Measurements from ENCODE around the gene KHSRP. TPM values are rescaled to one million over a fixed set of nuclear protein-coding genes. Genes with fewer than 3 reads are reported as not detected.

Gene KHSRP
- total and polyA plus RNA-seq, 10 of the 15 experiments (the other 5 are each of a cell fraction or from before 2014, with no cell fraction given), result 4.8 to 440 (median 82.0) TPM

DNA sequence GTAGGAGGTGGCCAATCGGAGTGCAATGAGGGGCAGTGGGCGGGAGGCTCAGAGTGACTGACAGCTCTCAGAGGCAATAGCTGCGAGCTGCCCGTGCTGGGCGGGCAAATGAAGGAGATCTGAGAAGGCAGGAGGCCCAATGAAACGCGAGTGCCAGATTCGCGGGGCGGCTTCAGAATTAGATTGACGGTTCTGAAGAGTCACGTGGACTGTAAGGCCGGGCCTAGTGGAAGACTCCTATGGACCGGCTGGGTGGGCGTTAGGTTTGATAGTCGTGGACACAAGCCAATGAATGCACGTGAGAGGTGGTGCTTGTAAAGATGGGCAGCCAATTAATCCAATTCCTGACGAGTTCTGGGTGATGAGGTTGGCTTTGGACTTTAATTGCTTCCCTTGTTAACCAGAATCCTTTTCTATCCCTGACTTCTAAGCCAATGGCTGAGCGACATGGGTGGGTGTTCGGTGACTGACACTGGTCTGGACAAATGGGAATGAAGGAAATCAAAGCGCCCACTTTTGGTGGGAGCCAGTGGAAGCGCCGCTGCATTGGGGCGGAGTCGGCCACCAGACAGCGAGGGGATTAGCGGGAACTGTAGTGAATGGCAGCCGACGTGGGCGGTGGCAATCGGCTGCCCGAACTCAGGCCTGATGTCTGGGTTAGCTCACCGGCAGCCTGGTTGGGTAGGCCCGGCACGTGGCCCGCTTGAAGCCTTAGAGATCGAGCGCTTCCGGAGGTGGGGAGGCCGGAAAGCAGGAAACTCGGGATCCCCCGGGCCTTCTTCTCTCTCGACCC, 524 bp upstream of the KHSRP start (continued):
- TF ChIP-seq CHD2 (IDR thresholded peaks at IDR 0.05; ENCODE audit: borderline replicate concordance, low read depth, low read length) (peak; percentile 97), NR2C1 (IDR thresholded peaks at IDR 0.05) (peak; percentile 74; the same call in 1 of the 2 replicates), CBX5 (IDR thresholded peaks at IDR 0.05; ENCODE audit: low read depth) (no peak), FOS (IDR thresholded peaks at IDR 0.05; ENCODE audit: borderline replicate concordance, extremely low read depth, insufficient read length) (peak; percentile 98), TARDBP (IDR thresholded peaks at IDR 0.05; ENCODE audit: borderline replicate concordance) (peak; percentile 78; the same call in 1 of the 2 replicates), BCL11A (IDR thresholded peaks at IDR 0.05; ENCODE audit: low read depth, low read length) (no peak), STAT1 (conservative IDR thresholded peaks at IDR 0.05) (no peak), POLR2A (IDR thresholded peaks at IDR 0.05; ENCODE audit: low read depth, low read length) (peak; percentile 76), CREB1 (IDR thresholded peaks at IDR 0.05; ENCODE audit: low read depth) (peak; percentile 81), IKZF1 (conservative IDR thresholded peaks at IDR 0.05) (peak; percentile 72), BHLHE40 (IDR thresholded peaks at IDR 0.05; ENCODE audit: borderline replicate concordance in 1 of 2, low read depth in 2 of 2, low read length in 1 of 2) (peak; percentile 65 to 81), ASH2L (IDR thresholded peaks at IDR 0.05; ENCODE audit: borderline replicate concordance, low read depth) (no peak), CREM (IDR thresholded peaks at IDR 0.05; ENCODE audit: low read depth) (0 out of 2 replicates have a peak, but pooled peaks have one; percentile 57)
- TF ChIP-seq, protein P1, sequence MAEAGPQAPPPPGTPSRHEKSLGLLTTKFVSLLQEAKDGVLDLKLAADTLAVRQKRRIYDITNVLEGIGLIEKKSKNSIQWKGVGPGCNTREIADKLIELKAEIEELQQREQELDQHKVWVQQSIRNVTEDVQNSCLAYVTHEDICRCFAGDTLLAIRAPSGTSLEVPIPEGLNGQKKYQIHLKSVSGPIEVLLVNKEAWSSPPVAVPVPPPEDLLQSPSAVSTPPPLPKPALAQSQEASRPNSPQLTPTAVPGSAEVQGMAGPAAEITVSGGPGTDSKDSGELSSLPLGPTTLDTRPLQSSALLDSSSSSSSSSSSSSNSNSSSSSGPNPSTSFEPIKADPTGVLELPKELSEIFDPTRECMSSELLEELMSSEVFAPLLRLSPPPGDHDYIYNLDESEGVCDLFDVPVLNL (IDR thresholded peaks at IDR 0.05; ENCODE audit: low read depth, low read length), result peak; percentile 80
- TF ChIP-seq, protein P2, sequence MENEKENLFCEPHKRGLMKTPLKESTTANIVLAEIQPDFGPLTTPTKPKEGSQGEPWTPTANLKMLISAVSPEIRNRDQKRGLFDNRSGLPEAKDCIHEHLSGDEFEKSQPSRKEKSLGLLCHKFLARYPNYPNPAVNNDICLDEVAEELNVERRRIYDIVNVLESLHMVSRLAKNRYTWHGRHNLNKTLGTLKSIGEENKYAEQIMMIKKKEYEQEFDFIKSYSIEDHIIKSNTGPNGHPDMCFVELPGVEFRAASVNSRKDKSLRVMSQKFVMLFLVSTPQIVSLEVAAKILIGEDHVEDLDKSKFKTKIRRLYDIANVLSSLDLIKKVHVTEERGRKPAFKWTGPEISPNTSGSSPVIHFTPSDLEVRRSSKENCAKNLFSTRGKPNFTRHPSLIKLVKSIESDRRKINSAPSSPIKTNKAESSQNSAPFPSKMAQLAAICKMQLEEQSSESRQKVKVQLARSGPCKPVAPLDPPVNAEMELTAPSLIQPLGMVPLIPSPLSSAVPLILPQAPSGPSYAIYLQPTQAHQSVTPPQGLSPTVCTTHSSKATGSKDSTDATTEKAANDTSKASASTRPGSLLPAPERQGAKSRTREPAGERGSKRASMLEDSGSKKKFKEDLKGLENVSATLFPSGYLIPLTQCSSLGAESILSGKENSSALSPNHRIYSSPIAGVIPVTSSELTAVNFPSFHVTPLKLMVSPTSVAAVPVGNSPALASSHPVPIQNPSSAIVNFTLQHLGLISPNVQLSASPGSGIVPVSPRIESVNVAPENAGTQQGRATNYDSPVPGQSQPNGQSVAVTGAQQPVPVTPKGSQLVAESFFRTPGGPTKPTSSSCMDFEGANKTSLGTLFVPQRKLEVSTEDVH (IDR thresholded peaks at IDR 0.05; ENCODE audit: low read depth, partially characterized antibody), result no peak
- TF ChIP-seq, protein P3, sequence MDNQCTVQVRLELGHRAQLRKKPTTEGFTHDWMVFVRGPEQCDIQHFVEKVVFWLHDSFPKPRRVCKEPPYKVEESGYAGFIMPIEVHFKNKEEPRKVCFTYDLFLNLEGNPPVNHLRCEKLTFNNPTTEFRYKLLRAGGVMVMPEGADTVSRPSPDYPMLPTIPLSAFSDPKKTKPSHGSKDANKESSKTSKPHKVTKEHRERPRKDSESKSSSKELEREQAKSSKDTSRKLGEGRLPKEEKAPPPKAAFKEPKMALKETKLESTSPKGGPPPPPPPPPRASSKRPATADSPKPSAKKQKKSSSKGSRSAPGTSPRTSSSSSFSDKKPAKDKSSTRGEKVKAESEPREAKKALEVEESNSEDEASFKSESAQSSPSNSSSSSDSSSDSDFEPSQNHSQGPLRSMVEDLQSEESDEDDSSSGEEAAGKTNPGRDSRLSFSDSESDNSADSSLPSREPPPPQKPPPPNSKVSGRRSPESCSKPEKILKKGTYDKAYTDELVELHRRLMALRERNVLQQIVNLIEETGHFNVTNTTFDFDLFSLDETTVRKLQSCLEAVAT (IDR thresholded peaks at IDR 0.05), result peak; percentile 99; the same call in 1 of the 2 replicates
- TF ChIP-seq, protein P4, sequence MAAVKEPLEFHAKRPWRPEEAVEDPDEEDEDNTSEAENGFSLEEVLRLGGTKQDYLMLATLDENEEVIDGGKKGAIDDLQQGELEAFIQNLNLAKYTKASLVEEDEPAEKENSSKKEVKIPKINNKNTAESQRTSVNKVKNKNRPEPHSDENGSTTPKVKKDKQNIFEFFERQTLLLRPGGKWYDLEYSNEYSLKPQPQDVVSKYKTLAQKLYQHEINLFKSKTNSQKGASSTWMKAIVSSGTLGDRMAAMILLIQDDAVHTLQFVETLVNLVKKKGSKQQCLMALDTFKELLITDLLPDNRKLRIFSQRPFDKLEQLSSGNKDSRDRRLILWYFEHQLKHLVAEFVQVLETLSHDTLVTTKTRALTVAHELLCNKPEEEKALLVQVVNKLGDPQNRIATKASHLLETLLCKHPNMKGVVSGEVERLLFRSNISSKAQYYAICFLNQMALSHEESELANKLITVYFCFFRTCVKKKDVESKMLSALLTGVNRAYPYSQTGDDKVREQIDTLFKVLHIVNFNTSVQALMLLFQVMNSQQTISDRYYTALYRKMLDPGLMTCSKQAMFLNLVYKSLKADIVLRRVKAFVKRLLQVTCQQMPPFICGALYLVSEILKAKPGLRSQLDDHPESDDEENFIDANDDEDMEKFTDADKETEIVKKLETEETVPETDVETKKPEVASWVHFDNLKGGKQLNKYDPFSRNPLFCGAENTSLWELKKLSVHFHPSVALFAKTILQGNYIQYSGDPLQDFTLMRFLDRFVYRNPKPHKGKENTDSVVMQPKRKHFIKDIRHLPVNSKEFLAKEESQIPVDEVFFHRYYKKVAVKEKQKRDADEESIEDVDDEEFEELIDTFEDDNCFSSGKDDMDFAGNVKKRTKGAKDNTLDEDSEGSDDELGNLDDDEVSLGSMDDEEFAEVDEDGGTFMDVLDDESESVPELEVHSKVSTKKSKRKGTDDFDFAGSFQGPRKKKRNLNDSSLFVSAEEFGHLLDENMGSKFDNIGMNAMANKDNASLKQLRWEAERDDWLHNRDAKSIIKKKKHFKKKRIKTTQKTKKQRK (IDR thresholded peaks at IDR 0.05; ENCODE audit: low read depth, low read length), result peak; percentile 98
- TF ChIP-seq, protein P5, sequence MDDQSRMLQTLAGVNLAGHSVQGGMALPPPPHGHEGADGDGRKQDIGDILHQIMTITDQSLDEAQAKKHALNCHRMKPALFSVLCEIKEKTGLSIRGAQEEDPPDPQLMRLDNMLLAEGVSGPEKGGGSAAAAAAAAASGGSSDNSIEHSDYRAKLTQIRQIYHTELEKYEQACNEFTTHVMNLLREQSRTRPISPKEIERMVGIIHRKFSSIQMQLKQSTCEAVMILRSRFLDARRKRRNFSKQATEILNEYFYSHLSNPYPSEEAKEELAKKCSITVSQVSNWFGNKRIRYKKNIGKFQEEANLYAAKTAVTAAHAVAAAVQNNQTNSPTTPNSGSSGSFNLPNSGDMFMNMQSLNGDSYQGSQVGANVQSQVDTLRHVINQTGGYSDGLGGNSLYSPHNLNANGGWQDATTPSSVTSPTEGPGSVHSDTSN (IDR thresholded peaks at IDR 0.05; ENCODE audit: insufficient replicate concordance, low read depth, low read length), result peak; percentile 94

All from GM12878 (cell line).